Measurements from ENCODE around the gene ADRM1.
A peak's percentile ranks its signal among the peaks of the same experiment; 100 is the strongest.

GRCh38 chr20:62302341-62303061 lies at the start of gene ADRM1:
- TF ChIP-seq CTCF (IDR thresholded peaks at IDR 0.05): peak; percentile 77 to 99 (median 93)
- peak in 1 of 2 donors; percentile 77 for TF ChIP-seq POLR2A (IDR thresholded peaks at IDR 0.05)
